DMS114 treated with DMSO at 0.1 percent for 48 hours (cell line): Measurements from ENCODE around the gene LRRC74A.
A peak's percentile ranks its signal among the peaks of the same experiment; 100 is the strongest.
"Not testable (repeated sequence)": the region's sequence is repeated elsewhere in the genome, so short reads cannot be mapped to it uniquely, and the experiment has no call there.

Source experiments
- DNase-seq: peaks from one replicate; lab custom pipeline; 2025; ENCODE audit not compliant: unreplicated experiment; lab: John Stamatoyannopoulos, UW

Gene LRRC74A

GRCh38 chr14:76883447-76883846 is 57.2 kb downstream of the LRRC74A start:
- no peak for DNase-seq

DNA sequence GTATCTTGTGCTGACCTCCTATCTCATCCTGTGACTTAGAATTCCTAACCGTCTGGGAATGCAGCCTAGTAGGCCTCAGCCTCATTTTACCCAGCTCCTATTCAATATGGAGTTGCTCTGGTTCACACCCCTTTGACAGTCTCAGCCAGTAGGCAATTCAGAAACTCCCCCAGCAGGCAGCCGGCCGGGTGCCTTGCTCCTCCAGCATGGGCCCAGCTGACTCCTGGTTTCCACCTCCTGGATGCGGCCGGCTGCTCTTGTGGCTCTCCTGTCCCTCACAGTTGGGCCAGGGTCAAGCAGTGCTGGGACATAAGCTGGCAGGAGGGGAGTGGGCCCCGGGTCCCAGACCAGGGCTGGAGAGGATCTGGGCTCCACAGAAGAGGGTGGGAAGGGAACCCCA is 58.2 kb downstream of the LRRC74A start:
- DNase-seq = no peak

DNA sequence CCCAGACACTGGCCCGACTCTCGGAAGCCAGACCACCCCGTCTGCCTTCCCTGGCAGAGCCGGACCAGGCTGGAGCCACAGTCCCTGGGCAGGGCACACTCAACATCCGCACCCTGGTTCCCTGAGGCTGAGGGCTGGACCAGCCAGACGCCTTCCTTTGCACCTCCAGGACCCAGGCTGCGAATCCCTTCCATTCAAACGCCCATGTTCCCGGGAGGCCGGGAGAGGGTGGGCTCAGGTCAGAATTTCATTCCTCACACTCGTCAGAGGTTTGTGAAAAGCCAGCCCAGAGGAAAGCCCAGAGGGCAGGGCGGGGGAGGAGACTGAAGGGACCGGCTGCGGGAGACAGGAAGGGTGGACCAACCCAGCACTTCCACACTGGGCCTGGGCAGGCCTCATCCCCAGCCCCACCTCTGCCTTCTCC is 58.7 kb downstream of the LRRC74A start:
- no peak for DNase-seq

- DNase-seq = no peak
Measured at GRCh38 chr14:76887191-76887590, 61.0 kb downstream of the LRRC74A start.

DNA sequence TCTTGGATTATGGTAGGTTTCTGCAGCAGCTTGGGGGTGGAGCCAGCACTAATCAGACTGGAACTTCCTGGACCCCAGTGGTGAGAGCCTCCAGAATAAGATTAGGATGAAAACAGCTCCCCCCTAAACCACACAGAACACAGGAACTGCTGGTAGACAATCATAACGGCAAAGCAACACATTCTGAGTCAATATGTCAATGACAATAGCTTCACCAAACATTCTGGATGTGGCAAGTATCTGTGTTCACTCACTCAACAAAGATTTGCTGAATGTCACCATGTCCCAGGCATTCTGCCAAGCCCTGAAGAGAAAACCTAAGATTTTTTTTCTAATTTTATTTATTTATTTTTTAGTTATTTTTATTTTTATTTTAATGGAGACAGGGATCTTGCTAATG is 65.2 kb downstream of the LRRC74A start:
- no peak for DNase-seq

- DNase-seq = no peak
Measured at GRCh38 chr14:76894308-76894707, 68.1 kb downstream of the LRRC74A start.

- not testable (repeated sequence) for DNase-seq
Measured at GRCh38 chr14:76898006-76898405, 71.8 kb downstream of the LRRC74A start.

DNA sequence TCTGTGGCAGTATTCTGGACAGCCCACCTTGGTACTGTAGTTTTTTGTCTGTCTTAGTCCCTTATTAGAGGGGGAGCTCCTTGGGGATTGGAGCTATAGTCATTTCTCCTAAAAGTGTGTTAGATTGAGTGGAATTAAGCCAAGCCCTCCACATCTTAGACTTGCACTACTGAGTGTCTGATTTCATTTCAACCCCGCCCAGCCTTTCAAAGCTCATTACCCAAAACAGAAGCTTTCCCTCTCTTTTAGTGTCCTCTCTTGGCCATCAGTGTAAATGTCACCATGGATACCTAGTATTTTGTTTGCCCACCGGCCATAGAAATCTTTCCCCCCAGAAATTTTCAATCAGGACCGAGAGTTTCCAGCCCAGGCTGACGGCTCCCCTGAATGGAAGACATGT is 74.5 kb downstream of the LRRC74A start:
- no peak for DNase-seq

GRCh38 chr14:76901171-76902055 is 75.2 kb downstream of the LRRC74A start:
- DNase-seq = no peak

DNA sequence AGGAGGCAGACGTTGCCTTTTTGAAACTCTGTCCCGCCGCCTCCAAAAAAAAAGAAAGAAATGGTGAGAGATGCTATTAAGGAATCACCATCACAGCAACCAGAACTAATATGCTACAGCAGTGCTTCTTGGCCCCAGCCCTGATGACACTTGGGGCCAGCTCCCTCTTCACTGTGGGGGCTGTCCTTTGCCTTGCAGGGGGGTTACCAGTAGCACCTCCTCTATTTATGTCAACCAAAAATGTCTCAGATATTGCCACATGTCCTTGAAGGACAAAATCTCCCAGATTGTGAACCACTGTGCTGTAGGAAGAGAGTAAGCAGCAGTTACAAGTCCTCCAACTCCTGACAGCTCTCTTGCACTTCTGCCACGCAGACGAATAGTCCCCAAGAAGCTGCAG is 76.4 kb downstream of the LRRC74A start:
- DNase-seq = no peak

GRCh38 chr14:76904100-76904739 is 78.0 kb downstream of the LRRC74A start:
- no peak for DNase-seq

DNA sequence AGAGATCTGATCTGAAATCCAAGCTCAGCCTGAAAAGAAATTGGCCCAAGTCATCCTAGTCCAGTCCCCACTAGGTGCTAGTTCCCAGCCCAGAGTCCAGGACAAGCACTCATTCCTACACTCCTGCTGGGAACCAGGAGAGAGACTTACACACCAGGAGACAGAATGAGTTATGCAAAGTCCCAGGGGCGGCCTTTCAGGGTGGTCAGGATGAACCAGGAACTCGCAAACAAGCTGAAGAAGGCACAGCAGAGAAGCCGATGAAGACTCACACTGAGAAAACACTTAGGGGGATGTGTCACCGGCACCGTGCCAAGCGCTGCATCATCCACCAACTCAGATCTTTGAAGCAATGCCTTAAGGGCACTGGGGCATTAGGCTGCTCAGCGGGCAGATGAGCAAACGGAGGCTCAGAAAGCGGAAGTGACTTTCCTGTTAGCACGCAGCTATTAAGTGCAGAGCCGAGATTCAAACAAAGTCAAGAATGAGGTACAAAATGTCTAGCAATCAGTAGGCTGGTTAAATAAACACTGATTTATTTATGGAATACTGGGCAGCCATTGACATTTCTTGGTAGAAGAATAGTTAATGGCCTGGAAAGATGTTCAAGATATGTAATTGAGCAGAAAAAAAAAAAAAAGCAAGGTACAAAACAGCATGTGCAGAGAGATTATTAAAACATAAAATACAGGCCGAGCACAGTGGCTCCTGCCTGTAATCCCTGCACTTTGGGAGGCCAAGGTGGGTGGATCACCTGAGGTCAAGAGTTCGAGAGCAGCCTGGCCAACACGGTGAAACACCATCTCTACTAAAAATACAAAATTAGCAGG is 78.7 kb downstream of the LRRC74A start:
- no peak for DNase-seq

DNA sequence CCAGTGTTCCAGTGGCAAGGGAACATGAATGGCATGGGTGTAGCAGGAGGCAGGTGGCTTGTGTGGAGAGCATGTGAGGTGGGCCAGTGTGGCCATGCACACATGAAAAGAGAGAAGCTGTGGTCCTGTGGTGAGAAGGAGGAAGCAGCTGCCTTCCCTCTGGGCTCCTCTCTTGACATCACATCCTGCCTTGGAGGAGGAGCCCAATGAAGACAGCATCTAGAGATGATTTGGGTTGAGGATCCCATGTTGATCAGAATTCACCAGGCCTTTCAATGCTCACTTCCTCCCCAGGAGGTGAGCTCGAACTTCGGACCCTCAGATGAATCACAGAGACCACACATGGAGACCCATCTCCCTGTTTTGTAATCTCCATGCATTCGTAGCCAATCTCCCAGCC is 82.6 kb downstream of the LRRC74A start:
- DNase-seq = no peak

GRCh38 chr14:76909266-76909665 is 83.1 kb downstream of the LRRC74A start:
- DNase-seq = no peak

DNA sequence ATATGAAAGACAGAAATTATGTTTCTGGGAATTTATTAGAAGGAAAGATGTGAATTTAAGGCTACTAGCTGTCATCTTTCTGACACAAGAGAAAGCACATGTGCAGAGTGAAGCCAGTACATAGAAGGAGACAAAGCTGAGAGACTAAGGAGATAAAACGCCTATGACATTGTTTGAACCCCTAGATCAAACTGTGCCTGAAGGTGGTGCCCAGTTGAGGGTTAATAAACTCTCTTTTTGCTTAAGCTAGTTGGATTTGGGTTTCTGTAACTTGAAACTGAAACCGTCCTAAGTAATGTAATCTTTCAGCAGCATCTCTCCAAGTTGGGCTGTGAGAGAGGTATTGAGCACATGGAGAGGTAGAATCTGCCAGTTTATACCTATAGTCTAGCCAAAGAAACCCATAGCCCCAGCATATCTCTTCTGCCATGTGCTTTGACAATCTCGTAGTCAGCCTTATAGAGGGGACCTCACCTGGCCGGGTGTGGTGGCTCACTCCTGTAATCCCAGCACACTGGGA is 84.2 kb downstream of the LRRC74A start:
- no peak for DNase-seq

GRCh38 chr14:76911473-76911872 is 85.3 kb downstream of the LRRC74A start:
- no peak for DNase-seq

- DNase-seq = not testable (repeated sequence)
Measured at GRCh38 chr14:76914533-76915081, 88.4 kb downstream of the LRRC74A start.

- DNase-seq = no peak
Measured at GRCh38 chr14:76916040-76916715, 90.0 kb downstream of the LRRC74A start.

DNA sequence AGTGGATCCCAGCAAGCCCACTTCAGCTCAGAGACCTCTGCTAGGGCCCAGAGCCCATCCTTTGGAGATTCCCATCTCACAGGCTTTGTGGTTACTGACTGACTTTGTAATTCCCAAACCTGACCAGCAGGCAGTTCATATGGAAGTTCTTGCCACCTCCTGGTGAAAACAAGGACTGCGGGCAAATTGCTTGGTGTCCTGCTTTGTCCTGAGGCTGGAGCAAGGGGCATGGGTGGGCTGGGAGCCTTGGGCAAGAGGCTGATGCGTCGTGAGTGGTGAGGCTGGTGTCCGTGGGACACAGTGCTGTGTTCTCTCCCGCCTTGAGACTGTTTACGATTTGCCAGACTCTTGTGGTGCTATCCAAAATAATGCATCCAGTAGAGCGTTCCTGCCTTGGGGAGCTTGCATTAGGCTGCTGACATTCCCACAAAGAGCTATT is 91.0 kb downstream of the LRRC74A start:
- DNase-seq = peak; percentile 70

GRCh38 chr14:76917745-76918255 is 91.6 kb downstream of the LRRC74A start:
- no peak for DNase-seq
